ENCODE results near the gene TIMM8B.
"Not testable (repeated sequence)": the region's sequence is repeated elsewhere in the genome, so short reads cannot be mapped to it uniquely, and the experiment has no call there.

Gene TIMM8B, protein sequence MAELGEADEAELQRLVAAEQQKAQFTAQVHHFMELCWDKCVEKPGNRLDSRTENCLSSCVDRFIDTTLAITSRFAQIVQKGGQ

DNA sequence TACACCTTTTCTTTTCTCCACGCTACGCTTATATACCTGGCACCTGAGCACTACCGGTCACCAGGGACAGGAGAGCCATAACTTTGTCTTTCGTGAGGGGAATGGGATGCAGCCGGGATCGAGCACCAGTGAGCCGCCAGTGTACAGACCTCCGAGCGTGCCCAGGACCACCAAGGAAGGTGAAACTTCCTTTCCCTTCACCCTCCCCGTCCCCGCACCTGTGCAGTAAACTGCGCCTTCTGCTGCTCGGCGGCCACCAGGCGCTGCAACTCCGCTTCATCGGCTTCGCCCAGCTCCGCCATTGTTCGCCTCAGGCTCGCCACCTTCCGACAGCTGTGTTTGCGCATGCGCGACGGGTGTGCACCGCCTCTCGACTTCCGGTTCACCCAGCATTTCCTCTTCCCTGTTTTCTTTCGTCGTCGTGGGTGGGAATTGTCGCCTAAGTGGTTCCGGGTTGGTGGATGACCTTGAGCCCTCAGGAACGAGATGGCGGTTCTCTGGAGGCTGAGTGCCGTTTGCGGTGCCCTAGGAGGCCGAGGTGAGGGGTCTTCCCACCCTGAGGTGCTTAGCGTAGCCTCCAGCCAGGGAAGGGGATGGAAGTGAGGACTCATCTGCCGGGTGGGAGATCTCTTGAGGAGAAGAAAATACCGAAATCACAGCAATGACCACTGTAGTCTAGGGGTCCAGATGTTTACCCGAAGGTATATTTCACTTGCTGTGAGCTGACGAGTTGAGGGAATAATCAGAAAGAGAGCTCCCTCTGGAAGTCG lies at the start of gene TIMM8B, which contains the start of gene SDHD:
Gene TIMM8B (minus strand): TSS at position 335 of the 770 bp plus-strand sequence. CDS start 33 bp downstream, at position 302.
Gene SDHD (plus strand): TSS at position 452 of the 770 bp plus-strand sequence. CDS start 35 bp downstream, at position 487.
- peak; percentile 99 for DNase-seq

GRCh38 chr11:112134473-112134872 lies 47.9 kb upstream of the TIMM8B start:
- no peak for DNase-seq

GRCh38 chr11:112132737-112133136 lies 46.2 kb upstream of the TIMM8B start:
- DNase-seq = peak; percentile 73

GRCh38 chr11:112129656-112130055 lies 43.1 kb upstream of the TIMM8B start:
- DNase-seq = no peak

DNA sequence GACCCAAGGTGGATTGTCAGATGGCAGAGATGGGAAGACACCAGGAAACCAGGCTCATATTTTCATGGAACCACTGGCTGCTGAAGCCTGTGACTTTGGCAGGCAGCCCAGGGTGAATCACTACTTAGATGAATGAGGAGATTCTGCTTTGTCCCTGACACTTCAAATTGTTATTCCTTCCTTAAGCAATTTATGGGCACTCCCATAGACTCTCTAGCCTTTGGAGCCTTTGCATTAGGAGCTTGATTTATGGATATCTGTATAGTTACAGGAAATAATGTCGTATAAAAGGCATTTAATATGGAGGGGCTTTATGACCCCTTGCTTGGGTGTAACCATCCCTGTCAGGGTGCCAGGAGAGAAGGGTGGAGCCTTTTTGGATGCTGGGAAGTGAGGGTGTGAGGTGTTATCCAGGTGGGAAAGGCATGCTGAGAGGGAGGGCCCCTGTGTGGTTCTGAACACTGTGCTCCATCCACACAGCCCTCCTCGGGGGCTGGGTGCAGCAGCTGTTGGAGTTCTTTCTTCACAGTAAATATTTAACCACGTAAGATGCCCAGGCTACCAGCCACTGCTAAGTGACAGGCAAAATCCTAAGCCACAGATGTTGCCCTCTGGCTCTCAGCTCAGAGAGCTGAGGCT lies 42.0 kb upstream of the TIMM8B start:
- peak; percentile 44 for DNase-seq

- no peak for DNase-seq
Measured at GRCh38 chr11:112127056-112127455, 40.5 kb upstream of the TIMM8B start.

GRCh38 chr11:112123129-112123528 lies 36.6 kb upstream of the TIMM8B start:
- no peak for DNase-seq

DNA sequence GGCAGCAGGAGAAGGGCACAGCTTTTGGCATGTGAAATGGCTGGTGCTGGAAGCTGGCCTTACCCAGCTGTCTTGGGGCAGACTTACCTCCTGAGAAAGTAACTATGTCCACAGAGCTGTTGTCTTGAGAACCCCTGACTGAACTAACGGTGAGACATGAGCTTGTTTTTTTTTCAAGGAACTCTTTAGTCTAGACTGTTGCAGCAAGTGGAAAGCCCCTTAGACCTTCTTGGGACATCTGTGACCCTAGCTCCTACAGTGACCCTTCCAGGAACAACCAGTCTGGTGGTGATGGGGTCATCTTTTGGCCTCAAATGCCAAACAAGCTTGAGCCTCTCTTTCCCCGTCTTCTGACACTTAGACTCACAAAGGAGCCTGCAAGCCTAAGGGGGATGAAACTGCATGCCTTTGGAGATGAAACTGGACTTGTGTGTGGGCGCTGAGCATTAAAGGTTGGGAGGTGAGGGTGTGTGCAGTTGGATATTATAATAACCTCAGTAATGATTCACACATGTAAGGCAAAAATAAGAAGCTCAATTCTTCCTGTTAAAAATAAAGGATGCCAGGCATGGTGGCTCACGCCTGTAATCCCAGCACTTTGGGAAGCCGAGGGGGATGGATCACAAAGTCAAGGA lies 35.5 kb upstream of the TIMM8B start:
- no peak for DNase-seq

DNA sequence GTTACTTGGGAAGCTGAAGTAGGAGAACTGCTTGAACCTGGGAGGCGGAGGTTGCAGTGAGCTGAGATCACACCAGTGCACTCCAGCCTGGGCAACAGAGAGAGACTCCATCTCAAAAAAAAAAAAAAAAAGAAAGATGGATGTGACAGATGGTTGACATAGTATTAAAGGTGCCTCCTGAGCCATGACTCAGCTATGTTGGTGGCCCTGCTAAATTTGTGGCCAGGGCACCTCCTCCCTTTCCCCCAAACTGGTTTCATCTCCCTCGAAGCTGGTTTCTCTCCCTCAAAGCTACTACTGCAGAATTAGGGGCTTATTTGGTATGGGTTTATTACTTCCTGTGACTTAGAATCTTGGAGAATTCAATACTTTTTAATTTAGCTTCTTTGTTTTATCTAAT lies 31.6 kb upstream of the TIMM8B start:
- DNase-seq = peak; percentile 44

GRCh38 chr11:112115386-112115785 lies 28.8 kb upstream of the TIMM8B start:
- DNase-seq = no peak

DNA sequence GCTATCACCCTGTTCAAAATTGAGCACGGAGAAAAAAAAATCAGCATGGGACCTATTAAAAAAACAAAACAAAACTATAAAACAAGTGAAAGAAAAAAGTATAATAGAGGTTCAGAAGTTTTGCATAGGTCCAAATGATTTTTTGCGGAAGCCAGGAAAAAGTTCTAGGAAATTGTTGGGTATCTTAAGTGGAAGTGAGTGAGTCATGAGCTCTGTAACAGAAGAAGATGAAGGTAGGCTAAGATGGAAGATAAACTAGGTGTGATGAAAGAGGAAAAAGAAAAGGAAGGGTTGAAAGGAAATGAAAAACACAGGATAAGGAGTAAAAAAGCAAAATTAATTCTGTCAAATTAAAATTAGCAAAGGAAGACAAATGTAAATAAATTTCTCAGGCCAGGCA lies 27.9 kb upstream of the TIMM8B start:
- DNase-seq = no peak

DNA sequence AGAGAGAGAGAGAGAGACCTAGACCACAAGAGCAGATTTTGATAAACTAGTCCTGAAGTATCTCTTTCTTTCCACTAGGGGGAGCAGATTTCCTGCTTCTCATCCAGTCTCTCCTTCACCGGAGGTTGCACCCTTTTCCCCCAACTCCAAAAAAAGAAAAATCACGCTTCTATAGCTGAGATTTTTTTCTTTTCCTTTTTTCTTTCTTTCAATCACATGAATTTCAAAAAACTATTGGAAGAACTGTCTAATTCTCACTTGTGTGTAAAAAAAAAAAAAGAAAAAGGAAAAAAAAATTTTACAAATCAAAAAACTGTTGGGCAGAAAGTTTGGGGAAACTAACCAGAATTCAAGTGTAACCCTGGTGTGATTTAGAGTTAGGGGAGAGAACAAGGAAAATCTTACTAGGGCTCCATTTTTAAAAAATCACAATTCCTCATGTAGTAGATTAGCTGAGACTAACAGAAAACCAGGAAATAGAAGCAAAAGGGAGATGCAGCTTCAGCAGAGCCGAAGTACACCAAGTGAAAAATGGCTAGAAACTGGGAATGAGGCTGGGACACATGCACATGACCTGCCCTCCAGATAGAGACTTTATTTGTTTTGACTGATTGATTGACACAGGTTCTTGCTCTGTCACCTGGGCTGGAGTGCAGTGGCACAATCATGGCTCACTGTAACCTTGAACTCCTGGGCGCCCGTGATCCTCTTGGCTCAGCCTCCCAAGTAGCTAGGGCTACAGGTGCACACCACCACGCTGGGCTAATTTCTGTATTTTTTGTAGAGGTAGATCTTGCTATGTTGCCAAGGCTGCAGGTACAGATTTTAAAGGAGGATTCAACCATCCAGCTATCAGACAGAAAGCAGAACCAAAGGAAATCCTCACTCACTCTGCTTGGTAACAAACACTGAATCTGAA lies 27.2 kb upstream of the TIMM8B start:
- peak; percentile 55 for DNase-seq

DNA sequence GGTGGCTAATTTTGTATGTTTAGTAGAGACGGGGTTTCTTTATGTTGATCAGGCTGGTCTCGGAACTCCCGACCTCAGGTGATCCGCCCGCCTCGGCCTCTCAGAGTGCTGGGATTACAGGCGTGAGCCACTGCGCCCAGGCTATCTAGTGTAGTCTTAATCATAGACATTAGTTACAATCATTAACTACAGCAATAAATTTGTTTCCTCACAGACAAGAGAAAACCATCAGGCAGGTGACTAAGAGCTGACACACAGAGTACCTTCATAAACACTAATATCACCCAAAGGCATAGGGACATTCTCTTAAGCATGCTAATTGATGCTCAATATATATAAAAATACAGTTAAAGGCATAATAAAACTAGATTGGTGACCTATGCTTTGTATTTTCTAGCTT lies 19.5 kb upstream of the TIMM8B start:
- DNase-seq = no peak

DNA sequence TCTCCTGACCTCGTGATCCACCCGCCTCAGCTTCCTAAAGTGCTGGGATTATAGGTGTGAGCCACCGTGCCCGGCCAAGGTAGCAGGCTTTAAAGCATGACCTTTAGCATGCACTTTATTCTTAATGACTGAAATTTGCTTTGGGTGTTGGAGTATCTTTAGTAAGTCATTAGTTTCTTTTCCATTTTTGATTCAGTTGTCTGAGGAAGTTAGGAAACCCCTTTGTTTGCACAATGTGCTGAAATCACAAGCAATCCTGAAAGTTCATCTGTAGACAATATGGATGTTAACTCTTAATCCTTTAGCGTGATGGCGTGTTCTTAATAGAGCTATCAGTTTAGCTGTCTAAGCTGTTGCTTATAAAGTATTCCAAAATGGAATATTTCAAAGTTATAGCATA lies 16.9 kb upstream of the TIMM8B start:
- DNase-seq = no peak

DNA sequence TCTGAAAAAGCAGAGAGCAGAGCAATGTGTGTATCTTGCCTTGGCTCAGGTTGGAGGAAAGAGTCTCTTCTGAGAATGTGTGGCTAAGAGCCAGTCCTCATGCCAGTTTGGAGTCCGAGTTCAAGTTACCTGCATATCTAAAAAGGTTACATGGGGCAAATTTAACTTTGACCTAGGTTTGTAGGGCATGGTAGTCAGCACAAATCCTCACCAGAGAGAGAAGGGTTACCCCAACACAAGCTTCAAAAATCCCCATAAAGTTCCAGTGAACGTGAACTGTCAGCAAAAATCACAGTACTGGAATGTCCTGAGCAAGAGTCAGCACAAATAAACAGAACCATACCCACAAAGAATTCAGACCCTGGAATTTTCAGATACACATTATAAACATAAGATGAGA lies 13.9 kb upstream of the TIMM8B start:
- DNase-seq = peak; percentile 19

DNA sequence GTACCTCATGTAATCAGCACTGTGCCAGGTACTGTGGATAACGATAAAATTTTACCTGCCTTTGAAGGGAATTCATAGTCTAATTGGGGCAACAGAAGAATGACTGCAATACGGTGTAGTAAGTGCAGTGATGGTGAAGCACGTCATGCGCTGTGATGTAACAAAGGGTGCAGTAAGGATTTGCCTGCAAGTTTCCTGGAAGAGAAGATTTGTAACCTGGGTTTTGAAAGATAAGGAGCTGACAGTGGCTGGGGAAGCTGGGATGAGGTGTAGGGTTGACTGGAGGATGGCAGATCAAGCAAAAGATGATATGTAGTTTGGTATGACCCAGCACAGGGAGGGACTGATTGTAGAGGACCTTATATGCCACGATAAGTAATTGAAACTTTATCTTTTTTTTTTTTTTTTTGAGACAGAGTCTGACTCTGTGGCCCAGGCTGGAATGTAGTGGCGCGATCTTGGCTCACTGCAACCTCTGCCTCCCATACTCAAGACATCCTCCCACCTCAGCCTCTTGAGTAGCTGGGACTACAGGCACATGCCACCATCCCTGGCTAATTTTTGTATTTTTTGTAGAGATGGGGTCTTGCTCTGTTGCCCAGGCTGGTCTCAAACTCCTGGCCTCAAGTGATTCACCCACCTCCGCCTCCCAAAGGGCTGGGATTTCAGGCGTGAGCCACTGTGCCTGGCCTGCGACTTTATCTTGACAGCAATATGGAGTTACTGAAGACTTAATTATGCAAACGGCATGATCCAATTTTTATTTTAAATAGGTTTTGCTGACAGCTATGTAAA lies 11.4 kb upstream of the TIMM8B start:
- no peak for DNase-seq

DNA sequence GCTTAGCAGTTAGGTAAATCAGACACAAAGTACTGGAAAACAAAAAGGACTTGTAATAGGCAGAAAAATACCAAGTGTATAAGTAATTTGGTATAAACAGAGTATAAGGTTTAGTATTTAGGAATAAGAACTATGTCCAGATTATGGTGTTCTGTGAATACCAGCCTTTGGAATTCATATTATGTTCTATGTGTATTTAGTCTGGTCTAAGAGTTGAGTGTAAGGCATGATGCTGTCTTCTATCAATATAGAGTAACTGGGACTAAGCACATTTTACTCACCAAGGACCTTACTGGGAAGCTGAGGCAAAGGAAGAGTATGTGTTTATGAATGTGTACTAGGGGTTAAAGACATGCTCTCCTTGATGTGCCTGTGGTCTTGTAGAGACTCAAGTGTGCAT lies 9.6 kb upstream of the TIMM8B start:
- DNase-seq = no peak

- not testable (repeated sequence) for DNase-seq
Measured at GRCh38 chr11:112095302-112095701, 8.7 kb upstream of the TIMM8B start.

DNA sequence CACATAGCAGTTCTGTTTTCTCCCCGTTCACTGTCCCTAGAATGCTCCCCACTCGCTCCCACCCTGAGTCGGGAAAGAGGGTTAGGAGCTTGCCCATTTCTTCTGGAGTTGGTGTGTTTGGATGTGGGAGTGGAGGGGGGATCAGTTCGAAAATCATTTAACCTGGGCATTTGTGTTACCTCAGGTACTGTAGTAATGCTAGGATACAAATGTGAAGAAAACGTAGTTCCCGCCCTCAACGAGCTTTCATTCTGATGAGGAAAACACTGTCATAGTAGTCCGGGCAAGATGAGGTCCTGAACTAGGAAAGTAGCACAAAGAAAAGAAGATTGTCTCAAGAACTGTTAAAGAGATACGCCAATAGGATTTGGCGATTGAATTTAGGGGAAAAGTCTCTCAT lies 656 bp upstream of the TIMM8B start:
- no peak for DNase-seq

GRCh38 chr11:112085822-112086421 lies 634 bp downstream of the TIMM8B start:
- peak; percentile 65 for DNase-seq

DNA sequence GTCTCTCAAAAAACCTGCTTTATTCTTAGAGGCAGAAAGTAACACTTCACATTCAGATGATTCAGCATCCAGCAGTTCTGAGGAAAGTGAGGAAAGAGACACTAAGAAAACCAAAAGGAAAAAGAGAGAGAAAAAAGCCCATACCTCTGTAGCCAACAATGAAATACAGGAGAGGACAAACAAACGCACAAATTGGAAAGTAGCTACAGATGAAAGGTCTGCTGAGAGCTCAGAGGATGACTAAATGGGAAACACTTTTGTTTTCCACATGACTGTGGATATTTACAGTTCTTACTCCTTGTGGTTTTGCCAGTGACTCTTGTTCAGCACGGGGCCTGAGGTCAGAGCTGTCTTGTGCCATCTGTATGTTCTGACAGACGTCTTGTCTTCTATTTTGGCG lies 3.8 kb downstream of the TIMM8B start:
- DNase-seq = no peak

Measured in RPMI8226 (cell line).